ENCODE results near the gene ARAP2. TPM values are rescaled to one million over a fixed set of nuclear protein-coding genes. Genes with fewer than 3 reads are reported as not detected.

The ARAP2 gene
- total RNA-seq, 1 experiment from 2014 or later = 5.5 TPM

- ATAC-seq = no peak
- CTCF ChIA-PET = no interaction called here
- in situ Hi-C loops (cut with HindIII; ENCODE audit: low pct_unique_long_range_greater_than_20kb, low sequenced_read_pairs) = no loop called here
These were observed 29.4 kb downstream of the ARAP2 start for GRCh38 chr4:36214735-36215485.

GRCh38 chr4:36213977-36214376, 30.3 kb downstream of the ARAP2 start:
- DNase-seq (ENCODE audit: low read depth, low spot score) = no peak
- intact Hi-C loops (cut with micrococcal nuclease; ENCODE audit: unreplicated experiment) = no loop called here
- H3K27me3 ChIP-seq (ENCODE audit: control insufficient read depth, insufficient read depth, low read length) = no peaks in the 10 kb centered on the region
- H3K4me3 ChIP-seq (ENCODE audit: low read depth in 2 of 2, low read length in 2 of 2) = no peak overlapping the region
- ChIA-PET CTCF (no interaction called here), POLR2A (no interaction called here)
- BruUV-seq (replicated peaks) = no TSS peak
- no peak for ATAC-seq
- H3K36me3 ChIP-seq (ENCODE audit: control insufficient read depth, insufficient read depth, low read length) = no peaks in the 10 kb centered on the region
- H3K9me3 ChIP-seq (ENCODE audit: control insufficient read depth, insufficient read depth, low read depth, low read length) = no peaks in the 10 kb centered on the region
- in situ Hi-C loops (cut with HindIII; ENCODE audit: low pct_unique_long_range_greater_than_20kb, low sequenced_read_pairs) = no loop called here
- no peak overlapping the region for H3K27ac ChIP-seq (ENCODE audit: low read length)
- TF ChIP-seq CTCF (IDR thresholded peaks at IDR 0.05) (no peak), TCF7L2 (IDR thresholded peaks at IDR 0.05; ENCODE audit: low read depth, low read length) (no peak), POLR2AphosphoS5 (IDR thresholded peaks at IDR 0.05; ENCODE audit: low read depth, low read length) (no peak), REST (IDR thresholded peaks at IDR 0.05; ENCODE audit: insufficient read depth in 1 of 2, low read depth in 2 of 2, low read length in 1 of 2) (no peak)
- no peaks in the 10 kb centered on the region for H3K4me1 ChIP-seq (ENCODE audit: control insufficient read depth, insufficient read depth, low read length)

More at GRCh38 chr4:36214735-36215485, 29.4 kb downstream of the ARAP2 start:
- no TSS peak for BruUV-seq (replicated peaks)
- TF ChIP-seq POLR2AphosphoS5 (IDR thresholded peaks at IDR 0.05; ENCODE audit: low read depth, low read length) (no peak), REST (IDR thresholded peaks at IDR 0.05; ENCODE audit: insufficient read depth in 1 of 2, low read depth in 2 of 2, low read length in 1 of 2) (no peak), CTCF (IDR thresholded peaks at IDR 0.05) (no peak), TCF7L2 (IDR thresholded peaks at IDR 0.05; ENCODE audit: low read depth, low read length) (no peak), SIN3A (IDR thresholded peaks at IDR 0.05; ENCODE audit: borderline replicate concordance, insufficient read depth, low read depth, low read length) (no peak)
- Histone ChIP-seq H3K9me3 (ENCODE audit: control insufficient read depth, insufficient read depth, low read depth, low read length) (no peaks in the 10 kb centered on the region), H3K27me3 (ENCODE audit: control insufficient read depth, insufficient read depth, low read length) (no peaks in the 10 kb centered on the region), H3K4me3 (ENCODE audit: low read depth in 2 of 2, low read length in 2 of 2) (no peak overlapping the region), H3K27ac (ENCODE audit: low read length) (no peak overlapping the region), H3K36me3 (ENCODE audit: control insufficient read depth, insufficient read depth, low read length) (no peaks in the 10 kb centered on the region), H3K4me1 (ENCODE audit: control insufficient read depth, insufficient read depth, low read length) (no peaks in the 10 kb centered on the region)
- no peak for DNase-seq (ENCODE audit: low read depth, low spot score)
- intact Hi-C loops (cut with micrococcal nuclease; ENCODE audit: unreplicated experiment) = no loop called here
- POLR2A ChIA-PET = no interaction called here

Data from Panc1 (cell line).